Testis (tissue), 2 donors: ENCODE measurements around the gene SUCLG2.

Experiments used
- POLR2A ChIP-seq: fragments of 450-650 bp; IDR thresholded peaks from one replicate; pipeline ENCODE4 v1.6.1; 2017; ENCODE audit warnings: antibody characterized with exemption, mild to moderate bottlenecking, moderate library complexity
- TF ChIP-seq, protein P1 (sequence below), 3 experiments: fragments of 450-650 bp in 2 of 3; fragments of 200-600 bp in 1 of 3; sonication (generic) in 1 of 3; IDR thresholded peaks; one replicate each; pipeline ENCODE4 v1.5.1; 2016 to 2019; ENCODE audit warnings: antibody characterized with exemption in 3 of 3, mild to moderate bottlenecking in 2 of 3, moderate library complexity in 1 of 3

DNA sequence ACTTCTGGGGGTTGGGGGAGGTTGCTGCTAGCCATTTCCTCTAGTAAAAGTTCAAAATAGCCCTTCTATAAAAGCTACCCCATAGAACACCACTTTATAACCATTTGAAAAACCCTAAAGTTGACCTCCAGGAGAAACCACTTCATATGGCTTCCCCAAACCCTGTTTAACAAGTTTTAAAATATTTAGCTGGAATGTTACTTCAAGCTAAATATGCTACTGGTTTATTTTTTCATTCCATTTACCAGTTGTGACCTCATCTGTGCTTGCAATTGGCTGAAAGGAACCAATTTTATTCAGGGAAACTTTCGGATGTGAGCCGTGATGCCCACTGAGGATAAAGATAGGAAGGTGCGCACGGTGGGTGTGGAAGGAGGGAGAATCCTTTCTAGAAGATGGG, 221.3 kb downstream of the SUCLG2 start:
- TF ChIP-seq, protein P1, sequence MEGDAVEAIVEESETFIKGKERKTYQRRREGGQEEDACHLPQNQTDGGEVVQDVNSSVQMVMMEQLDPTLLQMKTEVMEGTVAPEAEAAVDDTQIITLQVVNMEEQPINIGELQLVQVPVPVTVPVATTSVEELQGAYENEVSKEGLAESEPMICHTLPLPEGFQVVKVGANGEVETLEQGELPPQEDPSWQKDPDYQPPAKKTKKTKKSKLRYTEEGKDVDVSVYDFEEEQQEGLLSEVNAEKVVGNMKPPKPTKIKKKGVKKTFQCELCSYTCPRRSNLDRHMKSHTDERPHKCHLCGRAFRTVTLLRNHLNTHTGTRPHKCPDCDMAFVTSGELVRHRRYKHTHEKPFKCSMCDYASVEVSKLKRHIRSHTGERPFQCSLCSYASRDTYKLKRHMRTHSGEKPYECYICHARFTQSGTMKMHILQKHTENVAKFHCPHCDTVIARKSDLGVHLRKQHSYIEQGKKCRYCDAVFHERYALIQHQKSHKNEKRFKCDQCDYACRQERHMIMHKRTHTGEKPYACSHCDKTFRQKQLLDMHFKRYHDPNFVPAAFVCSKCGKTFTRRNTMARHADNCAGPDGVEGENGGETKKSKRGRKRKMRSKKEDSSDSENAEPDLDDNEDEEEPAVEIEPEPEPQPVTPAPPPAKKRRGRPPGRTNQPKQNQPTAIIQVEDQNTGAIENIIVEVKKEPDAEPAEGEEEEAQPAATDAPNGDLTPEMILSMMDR (IDR thresholded peaks at IDR 0.05) = no peak
- no peak for TF ChIP-seq POLR2A
